CD14-positive monocyte (primary cell): Measurements from ENCODE around the gene CHAF1A. TPM values are rescaled to one million over a fixed set of nuclear protein-coding genes. Genes with fewer than 3 reads are reported as not detected.
A peak's percentile ranks its signal among the peaks of the same experiment; 100 is the strongest.

Source experiments
- DNase-seq, 3 donors: peaks; one replicate each; pipeline ENCODE4 v3.0.0-alpha.2; 2011 to 2022
- H2AFZ ChIP-seq: 2 replicates; pipeline ENCODE4 v1.6.0; 2012; ENCODE audit warnings: mild to moderate bottlenecking, low read depth, low read length, inconsistent platforms; ENCODE audit not compliant: insufficient read depth, poor library complexity, severe bottlenecking
- H3K27ac ChIP-seq, 2 donors: 1 replicate in 1 of 2; 2 replicates in 1 of 2; pipeline ENCODE4 v1.5.1; 2012 to 2013; ENCODE audit warnings: low read length in 2 of 2, control low read depth in 1 of 2, inconsistent platforms in 1 of 2, low read depth in 1 of 2, mild to moderate bottlenecking in 1 of 2
- H3K27me3 ChIP-seq, 2 donors: one replicate each; pipeline versions ENCODE4 v1.6.0 to v1.6.1; 2011 to 2013; ENCODE audit warnings: low read length in 2 of 2; ENCODE audit not compliant: control insufficient read depth in 2 of 2, insufficient read depth in 2 of 2
- H3K36me3 ChIP-seq, 2 donors: replicated peaks in 1 of 2; 1 replicate in 1 of 2; 2 replicates in 1 of 2; pipeline versions ENCODE4 v1.5.1 to v1.6.1; 2012 to 2013; ENCODE audit warnings: low read length in 2 of 2, control low read depth in 1 of 2, inconsistent platforms in 1 of 2, mild to moderate bottlenecking in 1 of 2; ENCODE audit not compliant: insufficient read depth in 2 of 2, control insufficient read depth in 1 of 2
- H3K4me1 ChIP-seq, 2 donors: 1 replicate in 1 of 2; 2 replicates in 1 of 2; pipeline versions ENCODE4 v1.5.1 to v1.6.1; 2012 to 2013; ENCODE audit warnings: low read length in 2 of 2, control low read depth in 1 of 2, inconsistent platforms in 1 of 2, mild to moderate bottlenecking in 1 of 2, moderate library complexity in 1 of 2; ENCODE audit not compliant: insufficient read depth in 2 of 2, control insufficient read depth in 1 of 2
- H3K4me2 ChIP-seq: replicated peaks from 2 replicates; pipeline ENCODE3; 2012; ENCODE audit warnings: low read length, moderate library complexity, mild to moderate bottlenecking; ENCODE audit not compliant: poor library complexity, severe bottlenecking; ENCODE audit errors: extremely low read depth
- H3K4me3 ChIP-seq, 3 experiments: fragments of 200-600 bp in 1 of 3; sonication (generic) in 1 of 3; replicated peaks in 1 of 3; 1 replicate in 2 of 3; 2 replicates in 1 of 3; pipeline ENCODE4 v1.5.1; 2011 to 2013; ENCODE audit warnings: low read length in 3 of 3, mild to moderate bottlenecking in 3 of 3, control low read depth in 2 of 3, low read depth in 2 of 3, inconsistent platforms in 1 of 3, moderate library complexity in 1 of 3
- H3K79me2 ChIP-seq: 2 replicates; pipeline ENCODE4 v1.6.0; 2012; ENCODE audit warnings: mild to moderate bottlenecking, control low read depth, inconsistent platforms, low read length, moderate library complexity; ENCODE audit not compliant: insufficient read depth
- H3K9ac ChIP-seq: 2 replicates; pipeline ENCODE4 v1.6.0; 2017; ENCODE audit warnings: low read length, mild to moderate bottlenecking; ENCODE audit not compliant: insufficient read depth, poor library complexity, severe bottlenecking
- H3K9me3 ChIP-seq, 2 donors: replicated peaks in 1 of 2; 1 replicate in 1 of 2; 2 replicates in 1 of 2; pipeline versions ENCODE4 v1.5.1 to v1.6.1; 2012 to 2013; ENCODE audit warnings: low read length in 2 of 2, control low read depth in 1 of 2; ENCODE audit not compliant: control insufficient read depth in 1 of 2, insufficient read depth in 1 of 2
- H4K20me1 ChIP-seq: 2 replicates; pipeline ENCODE4 v1.6.0; 2012; ENCODE audit warnings: mild to moderate bottlenecking, low read length, control low read depth, moderate library complexity; ENCODE audit not compliant: insufficient read depth
- H3K27ac Mint-ChIP-seq, 7 donors: one replicate each; pipeline ENCODE4 v1.8.0; 2020; ENCODE audit warnings: mild to moderate bottlenecking in 7 of 7, mixed read lengths in 7 of 7, moderate library complexity in 6 of 7, inconsistent platforms in 2 of 7
- H3K27me3 Mint-ChIP-seq, 3 donors: one replicate each; pipeline ENCODE4 v1.8.0; 2021 to 2022; ENCODE audit warnings: low read depth in 3 of 3, mild to moderate bottlenecking in 3 of 3, mixed read lengths in 3 of 3, moderate library complexity in 3 of 3, inconsistent platforms in 1 of 3
- H3K36me3 Mint-ChIP-seq, 2 donors: one replicate each; pipeline ENCODE4 v1.8.0; 2020; ENCODE audit warnings: mixed read lengths in 2 of 2, inconsistent platforms in 1 of 2, mild to moderate bottlenecking in 1 of 2
- H3K4me1 Mint-ChIP-seq: one replicate; pipeline ENCODE4 v1.8.0; 2020; ENCODE audit warnings: mild to moderate bottlenecking, mixed read lengths
- H3K4me3 Mint-ChIP-seq, 2 donors: one replicate each; pipeline ENCODE4 v1.8.0; 2020; ENCODE audit warnings: mild to moderate bottlenecking in 2 of 2, mixed read lengths in 2 of 2, moderate library complexity in 1 of 2
- H3K9me3 Mint-ChIP-seq, 7 donors: one replicate each; pipeline ENCODE4 v1.8.0; 2020 to 2022; ENCODE audit warnings: mixed read lengths in 7 of 7, mild to moderate bottlenecking in 6 of 7, moderate library complexity in 6 of 7, inconsistent platforms in 2 of 7
- CTCF ChIP-seq: fragments of 200-600 bp; IDR thresholded peaks from one replicate; pipeline ENCODE4 v1.8.0; 2022; ENCODE audit warnings: antibody characterized with exemption, mild to moderate bottlenecking
- WGBS: methylation state at CpG from one replicate; pipeline ENCODE4 v1.1.5; 2013; ENCODE audit warnings: missing lambda C conversion rate; ENCODE audit not compliant: insufficient coverage; 5-methylcytosine and 5-hydroxymethylcytosine counted together
- intact Hi-C, 2 donors: fragments of 100-400 bp; cut with micrococcal nuclease; formaldehyde crosslinking; loops; one replicate each; pipeline versions ENCODE4 v1.15.0 to v1.15.1; 2023
- polyA plus RNA-seq, 3 donors: library from polyadenylated mRNA; depleted of rRNA in 1 of 3; unstranded in 2 of 3; stranded (reverse) in 1 of 3; fragments of 300-500 nt in 2 of 3; fragments of >200 nt in 1 of 3; fragmentation: Illumina TruSeq in 2 of 3; gene quantifications; 1 replicate in 2 of 3; 2 replicates in 1 of 3; pipeline ENCODE4 v1.2.3, GENCODE V29; 2012 to 2021

Gene CHAF1A
- polyA plus RNA-seq, 3 donors = 4.4 to 26.4 (median 5.4) TPM

DNA sequence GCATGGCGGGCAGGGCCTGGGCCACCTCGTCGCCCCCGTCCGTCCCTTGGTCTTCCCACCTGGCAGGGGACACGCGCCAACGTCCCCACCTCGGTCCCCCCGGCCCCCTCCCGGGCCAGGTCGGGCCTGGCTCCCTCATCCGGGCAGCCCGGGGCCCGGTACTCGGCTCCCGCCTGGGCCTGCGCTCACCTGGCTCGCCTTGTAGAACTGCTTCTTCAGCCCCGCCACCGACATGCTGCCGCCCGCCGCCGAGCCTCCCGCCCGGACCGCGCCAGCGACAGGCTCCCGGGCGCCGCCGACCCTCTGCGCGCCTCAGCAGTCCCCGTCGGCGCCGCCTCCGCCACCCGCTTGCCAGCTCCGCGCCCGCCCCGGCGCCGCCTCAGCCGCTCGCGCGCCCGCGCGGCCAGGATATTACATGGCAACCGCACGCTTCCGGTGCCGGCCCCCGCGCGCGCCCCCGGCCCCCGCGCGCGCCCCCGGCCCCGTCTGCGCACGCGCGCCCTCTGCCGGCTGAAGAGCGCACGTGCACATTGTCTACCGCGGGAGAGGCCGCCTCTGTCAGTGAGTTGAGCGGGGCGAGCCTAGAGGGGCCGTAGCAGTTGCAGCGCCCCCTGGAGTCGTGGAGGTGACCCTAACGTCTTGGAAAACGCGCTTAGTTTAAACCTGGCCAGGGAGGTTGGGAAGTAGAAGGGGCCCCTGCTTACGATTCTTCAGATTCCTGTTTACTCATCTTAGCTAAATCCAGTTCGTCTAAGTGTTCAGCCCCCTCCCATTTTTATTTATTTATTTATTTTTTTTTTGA, 2.1 kb upstream of the CHAF1A start, which contains the start of gene SH3GL1:
SH3GL1 (minus strand) TSS at position 413 of the 802 bp plus-strand sequence; CDS start at position 234, 179 bp downstream.
- peaks cover 78% of the 10 kb centered on the region for H3K79me2 ChIP-seq
- peak within 1 kb of the TSS; percentile 92 to 96 for H3K27ac ChIP-seq
- H2AFZ ChIP-seq = peak within 1 kb of the TSS; percentile 65
- Mint-ChIP-seq H3K36me3 (peaks cover 10 to 28% of the 10 kb centered on the region in 2 donors), H3K4me3 (peak within 1 kb of the TSS; percentile 87 to 93), H3K27ac (peak within 1 kb of the TSS; percentile 95 to 98 (median 96)), H3K4me1 (peaks cover 45% of the 10 kb centered on the region), H3K9me3 (no peaks in the 10 kb centered on the region), H3K27me3 (peaks cover 0 to 3% (median 0%) of the 10 kb centered on the region in 3 donors)
- under 1% methylated on average over 82 of the region's 90 CpGs for WGBS
- TF ChIP-seq CTCF = peak; percentile 96
- no peaks in the 10 kb centered on the region for H3K9me3 ChIP-seq
- H3K9ac ChIP-seq = peak within 1 kb of the TSS; percentile 99
- H3K27me3 ChIP-seq = no peaks in the 10 kb centered on the region
- H3K4me2 ChIP-seq = peak within 1 kb of the TSS; percentile 99
- peak within 1 kb of the TSS; percentile 85 to 98 (median 87) for H3K4me3 ChIP-seq
- peak; percentile 94 to 97 (median 94) for DNase-seq
- H3K36me3 ChIP-seq = peaks cover 8 to 26% of the 10 kb centered on the region in 2 donors
- peaks cover 37 to 50% of the 10 kb centered on the region in 2 donors for H3K4me1 ChIP-seq
- intact Hi-C loops = loop anchor here in 1 of 2 donors (5.0 kb wide), 1 partner anchor 57 kb away; the partner anchor contains the start of gene UBXN6
- peaks cover 44% of the 10 kb centered on the region for H4K20me1 ChIP-seq

DNA sequence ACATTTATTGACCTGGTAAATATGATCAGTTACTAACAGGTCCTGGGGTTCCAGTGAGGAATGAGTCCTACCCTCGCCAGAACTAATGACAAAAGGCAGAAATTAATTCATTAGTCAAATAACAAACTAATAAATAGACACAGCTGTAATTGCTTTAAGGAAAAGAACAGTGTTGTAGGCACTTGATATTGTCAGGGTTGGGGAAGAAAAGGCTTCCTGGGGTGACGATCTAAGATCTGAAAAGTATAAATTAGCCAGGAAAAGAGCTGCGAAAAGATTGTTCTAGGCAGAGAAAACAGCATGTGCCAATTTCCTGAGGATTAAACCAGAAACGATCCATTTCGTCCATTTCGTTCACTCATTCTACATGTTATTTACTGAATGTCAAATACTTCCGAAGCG, 670 bp upstream of the CHAF1A start:
- peaks cover 45% of the 10 kb centered on the region for H3K4me1 Mint-ChIP-seq
- peak overlapping the region; percentile 22 to 89 (median 41) for H3K4me3 ChIP-seq
- peak overlapping the region; percentile 64 to 83 for H3K4me3 Mint-ChIP-seq
- intact Hi-C loops = loop anchor here (1.0 to 5.0 kb wide), 4 partner anchors 29 to 154 kb away; partner anchors contain the start of genes UBXN6 (in 2 of the 2) and YJU2 (in 1 of the 2)
- no peaks in the 10 kb centered on the region for H3K9me3 Mint-ChIP-seq
- peaks cover 30% of the 10 kb centered on the region for H4K20me1 ChIP-seq
- H3K27ac ChIP-seq = peak overlapping the region; percentile 39 to 90
- peaks cover 0 to 3% (median 0%) of the 10 kb centered on the region in 3 donors for H3K27me3 Mint-ChIP-seq
- H3K36me3 Mint-ChIP-seq = peaks cover 7 to 26% of the 10 kb centered on the region in 2 donors
- H3K27me3 ChIP-seq = no peaks in the 10 kb centered on the region
- peaks cover 37 to 50% of the 10 kb centered on the region in 2 donors for H3K4me1 ChIP-seq
- H2AFZ ChIP-seq = peak overlapping the region; percentile 25
- peaks cover 5 to 20% of the 10 kb centered on the region in 2 donors for H3K36me3 ChIP-seq
- TF ChIP-seq CTCF = no peak
- H3K4me2 ChIP-seq = peak overlapping the region; percentile 99
- peak overlapping the region; percentile 94 to 98 (median 95) for H3K27ac Mint-ChIP-seq
- peaks cover 77% of the 10 kb centered on the region for H3K79me2 ChIP-seq
- 0% methylated on average over 1 of the region's 8 CpGs for WGBS
- no peak for DNase-seq
- no peaks in the 10 kb centered on the region for H3K9me3 ChIP-seq
- peak overlapping the region; percentile 32 for H3K9ac ChIP-seq
